H1 (cell line): ENCODE results near the gene CAMSAP1. TPM values are rescaled to one million over a fixed set of nuclear protein-coding genes. Genes with fewer than 3 reads are reported as not detected.

Source experiments
- CTCF ChIA-PET: fragments of 300-600 bp; sonication (Branson Sonifier 250); formaldehyde crosslinking; loops from one replicate; lab custom pipeline; 2021; ENCODE audit not compliant: partially characterized antibody; lab: Charles Lee
- POLR2A ChIA-PET: fragments of 300-600 bp; sonication (Branson Sonifier 250); formaldehyde crosslinking; loops from one replicate; lab custom pipeline; 2021; ENCODE audit warnings: inconsistent platforms; ENCODE audit not compliant: partially characterized antibody; lab: Charles Lee
- DNase-seq, 2 experiments: peaks; one replicate each; pipeline versions ENCODE4 v3.0.0 to v3.0.0-alpha.2; 2010 to 2022; ENCODE audit warnings: low spot score in 2 of 2, low read depth in 1 of 2, mixed read lengths in 1 of 2
- FAIRE-seq: peaks from 2 replicates; lab custom pipeline; 2011; peaks lifted over from hg19 to GRCh38; lab: Jason Lieb, UNC
- H2AFZ ChIP-seq: 2 replicates; pipeline ENCODE4 v1.8.1; 2012; ENCODE audit warnings: low read length, inconsistent platforms
- H2AK5ac ChIP-seq: 2 replicates; pipeline ENCODE4 v1.6.1; 2013; ENCODE audit warnings: low read depth, low read length
- H2BK120ac ChIP-seq: replicated peaks from 2 replicates; pipeline ENCODE3; 2013; ENCODE audit warnings: low read depth, low read length, inconsistent platforms
- H2BK12ac ChIP-seq: 2 replicates; pipeline ENCODE4 v1.6.1; 2013; ENCODE audit warnings: low read depth, low read length
- H2BK15ac ChIP-seq: 2 replicates; pipeline ENCODE4 v1.6.1; 2013; ENCODE audit warnings: low read length
- H2BK20ac ChIP-seq: 2 replicates; pipeline ENCODE4 v1.6.1; 2013; ENCODE audit warnings: low read length
- H2BK5ac ChIP-seq: 2 replicates; pipeline ENCODE4 v1.6.1; 2013; ENCODE audit warnings: low read depth, low read length
- H3K14ac ChIP-seq: 2 replicates; pipeline ENCODE4 v1.6.1; 2013; ENCODE audit warnings: inconsistent platforms; ENCODE audit not compliant: insufficient read length
- H3K18ac ChIP-seq: 2 replicates; pipeline ENCODE4 v1.6.1; 2013; ENCODE audit warnings: low read length; ENCODE audit errors: extremely low read depth
- H3K23ac ChIP-seq: 2 replicates; pipeline ENCODE4 v1.6.1; 2013; ENCODE audit warnings: inconsistent platforms; ENCODE audit not compliant: insufficient read length
- H3K23me2 ChIP-seq: 2 replicates; pipeline ENCODE4 v1.6.1; 2013; ENCODE audit warnings: low read depth, low read length
- H3K27ac ChIP-seq: 2 replicates; pipeline ENCODE4 v1.6.1; 2011; ENCODE audit warnings: low read depth, low read length, inconsistent platforms
- H3K27me3 ChIP-seq, 4 experiments: replicated peaks in 1 of 4; 1 replicate in 1 of 4; 2 replicates in 3 of 4; pipeline versions ENCODE4 v1.6.1 to v1.8.1; 2011 to 2013; ENCODE audit warnings: low read length in 3 of 4, mild to moderate bottlenecking in 3 of 4, inconsistent platforms in 2 of 4, mixed read lengths in 2 of 4, moderate library complexity in 1 of 4; ENCODE audit not compliant: control insufficient read depth in 3 of 4, insufficient read depth in 3 of 4; ENCODE audit errors: extremely low read depth in 1 of 4
- H3K36me3 ChIP-seq, 4 experiments: 2 replicates each; pipeline versions ENCODE4 v1.6.1 to v1.8.1; 2011 to 2013; ENCODE audit warnings: mild to moderate bottlenecking in 4 of 4, low read length in 3 of 4, moderate library complexity in 2 of 4, control low read depth in 1 of 4, inconsistent platforms in 1 of 4; ENCODE audit not compliant: insufficient read depth in 4 of 4, control insufficient read depth in 2 of 4
- H3K4ac ChIP-seq: replicated peaks from 2 replicates; pipeline ENCODE3; 2013; ENCODE audit warnings: low read length, low read depth, mixed read lengths, inconsistent platforms; ENCODE audit not compliant: insufficient read length
- H3K4me1 ChIP-seq, 4 experiments: replicated peaks in 1 of 4; 1 replicate in 1 of 4; 2 replicates in 3 of 4; pipeline versions ENCODE4 v1.6.1 to v1.8.1; 2011 to 2013; ENCODE audit warnings: low read length in 3 of 4, inconsistent platforms in 2 of 4, mixed read lengths in 1 of 4; ENCODE audit not compliant: insufficient read depth in 4 of 4, control insufficient read depth in 3 of 4
- H3K4me2 ChIP-seq, 2 experiments: 2 replicates each; pipeline versions ENCODE4 v1.6.1 to v1.8.1; 2011 to 2013; ENCODE audit warnings: low read depth in 2 of 2, low read length in 2 of 2, control low read depth in 1 of 2, inconsistent platforms in 1 of 2, mild to moderate bottlenecking in 1 of 2; ENCODE audit not compliant: insufficient read depth in 1 of 2
- H3K4me3 ChIP-seq, 4 experiments: fragments of 200-600, 300-600 bp in 1 of 4; sonication (generic), shearing (Covaris generic), sonication (Bioruptor Twin) in 1 of 4; 2 replicates each; pipeline versions ENCODE4 v1.5.1 to v1.8.1; 2011 to 2016; ENCODE audit warnings: low read length in 4 of 4, low read depth in 3 of 4, control low read depth in 2 of 4, inconsistent platforms in 2 of 4, mild to moderate bottlenecking in 2 of 4, mixed read lengths in 1 of 4, moderate library complexity in 1 of 4; ENCODE audit not compliant: insufficient read depth in 2 of 4; ENCODE audit errors: extremely low read depth in 1 of 4
- H3K56ac ChIP-seq: replicated peaks from 2 replicates; pipeline ENCODE3; 2013; ENCODE audit warnings: low read depth, mild to moderate bottlenecking, mixed read lengths, low read length, inconsistent platforms; ENCODE audit not compliant: insufficient read length
- H3K79me1 ChIP-seq: 2 replicates; pipeline ENCODE4 v1.6.1; 2013; ENCODE audit warnings: low read depth, low read length, control low read depth
- H3K79me2 ChIP-seq, 2 experiments: 2 replicates each; pipeline versions ENCODE4 v1.6.1 to v1.8.1; 2012 to 2013; ENCODE audit warnings: low read length in 2 of 2, mild to moderate bottlenecking in 2 of 2, inconsistent platforms in 1 of 2; ENCODE audit not compliant: insufficient read depth in 2 of 2, control insufficient read depth in 1 of 2
- H3K9ac ChIP-seq, 4 experiments: replicated peaks in 1 of 4; 1 replicate in 1 of 4; 2 replicates in 3 of 4; pipeline versions ENCODE4 v1.6.1 to v1.8.1; 2011 to 2013; ENCODE audit warnings: low read depth in 3 of 4, low read length in 3 of 4, control low read depth in 2 of 4, mild to moderate bottlenecking in 2 of 4, moderate library complexity in 2 of 4, inconsistent platforms in 1 of 4; ENCODE audit errors: extremely low read depth in 1 of 4
- H3K9me3 ChIP-seq, 2 experiments: 2 replicates each; pipeline versions ENCODE4 v1.6.1 to v1.8.1; 2012 to 2013; ENCODE audit warnings: mild to moderate bottlenecking in 2 of 2, moderate library complexity in 2 of 2, control low read depth in 1 of 2, inconsistent platforms in 1 of 2, low read depth in 1 of 2, low read length in 1 of 2, mixed read lengths in 1 of 2; ENCODE audit not compliant: insufficient read depth in 2 of 2
- H4K20me1 ChIP-seq, 2 experiments: replicated peaks in 1 of 2; 2 replicates each; pipeline versions ENCODE3 to v1.8.1; 2011 to 2013; ENCODE audit warnings: inconsistent platforms in 2 of 2, low read length in 2 of 2, mild to moderate bottlenecking in 1 of 2; ENCODE audit not compliant: insufficient read depth in 2 of 2, control insufficient read depth in 1 of 2
- H4K5ac ChIP-seq: 2 replicates; pipeline ENCODE4 v1.6.1; 2013; ENCODE audit warnings: low read length, low read depth, mixed read lengths, inconsistent platforms; ENCODE audit not compliant: insufficient read length
- H4K8ac ChIP-seq: 2 replicates; pipeline ENCODE4 v1.8.0; 2013; ENCODE audit warnings: mild to moderate bottlenecking, moderate library complexity, low read length, inconsistent platforms; ENCODE audit not compliant: insufficient read depth; ENCODE audit errors: extremely low read depth
- H4K91ac ChIP-seq: replicated peaks from 2 replicates; pipeline ENCODE3; 2013; ENCODE audit warnings: low read length, mixed read lengths, inconsistent platforms; ENCODE audit not compliant: insufficient read length
- BACH1 ChIP-seq: IDR thresholded peaks from 2 replicates; pipeline ENCODE4 v1.6.1; 2012; ENCODE audit warnings: low read length, improper control_type of control experiment
- HDAC2 ChIP-seq, 2 experiments: fragments of 300-600 bp in 1 of 2; sonication (generic) in 1 of 2; IDR thresholded peaks; 2 replicates each; pipeline ENCODE4 v1.6.1; 2011 to 2012; ENCODE audit warnings: low read depth in 2 of 2, low read length in 2 of 2, mild to moderate bottlenecking in 2 of 2, moderate library complexity in 2 of 2, borderline replicate concordance in 1 of 2, inconsistent platforms in 1 of 2
- KDM1A ChIP-seq: fragments of 200-600, 300-600 bp; sonication (generic); IDR thresholded peaks from 2 replicates; pipeline ENCODE4 v1.7.1; 2016; ENCODE audit warnings: mild to moderate bottlenecking, low read length, borderline replicate concordance
- RNF2 ChIP-seq: fragments of 200-900, 300-1000 bp; sonication (generic); IDR thresholded peaks from 2 replicates; pipeline ENCODE4 v1.7.1; 2016; ENCODE audit warnings: borderline replicate concordance, low read depth, mild to moderate bottlenecking, antibody characterized with exemption, low read length; ENCODE audit not compliant: poor library complexity, severe bottlenecking; ENCODE audit errors: missing control alignments
- SIN3A ChIP-seq, 2 experiments: IDR thresholded peaks in 1 of 2; conservative IDR thresholded peaks in 1 of 2; 2 replicates each; pipeline ENCODE4 v1.6.1; 2011 to 2012; ENCODE audit warnings: low read length in 2 of 2, improper control_type of control experiment in 1 of 2, low read depth in 1 of 2, mild to moderate bottlenecking in 1 of 2
- TAF1 ChIP-seq: IDR thresholded peaks from 2 replicates; pipeline ENCODE4 v1.6.1; 2011; ENCODE audit warnings: mild to moderate bottlenecking, low read depth, low read length
- WGBS, 2 experiments: shearing (Covaris generic) in 1 of 2; methylation state at CpG; one replicate each; pipeline versions ENCODE4 v1.1.6 to v1.1.7; 2013 to 2015; ENCODE audit warnings: low lambda C conversion rate in 2 of 2, mixed read lengths in 2 of 2, inconsistent platforms in 1 of 2, low coverage in 1 of 2, missing lambda C conversion rate in 1 of 2; ENCODE audit not compliant: insufficient replicate concordance in 2 of 2, insufficient coverage in 1 of 2, insufficient read length in 1 of 2; ENCODE audit errors: extremely low coverage in 1 of 2, missing lambda C conversion rate in 1 of 2; 5-methylcytosine and 5-hydroxymethylcytosine counted together
- polyA plus RNA-seq, 7 experiments: library from polyadenylated mRNA; depleted of rRNA in 3 of 7; stranded (reverse) in 5 of 7; unstranded in 2 of 7; fragments of >200 nt in 5 of 7; fragments of 200-250 nt in 2 of 7; gene quantifications; 1 replicate in 5 of 7; 2 replicates in 1 of 7; 4 replicates in 1 of 7; pipeline versions ENCODE4 v1.2.1 to v1.2.3, GENCODE V29; 2011 to 2013; ENCODE audit warnings: missing spikeins in 2 of 7, mixed read lengths in 2 of 7
- total RNA-seq: library from RNA; stranded (reverse); fragmentation: NEBNext Ultra II Directional; extraction: Animal tissue kit (Norgen Biotek cat#: 25700); gene quantifications from 2 replicates; pipeline ENCODE4 v1.2.1, GENCODE V29; 2021
- TF ChIP-seq, protein P1 (sequence below): IDR thresholded peaks from 2 replicates; pipeline ENCODE4 v1.6.1; 2011; ENCODE audit warnings: low read length, improper control_type of control experiment

CAMSAP1 gene
- total and polyA plus RNA-seq, 2 of the 8 experiments (the other 6 are each of a cell fraction or from before 2014, with no cell fraction given), result 13.4 to 44.0 TPM

GRCh38 chr9:135761845-135762168, 145.5 kb downstream of the CAMSAP1 start:
- Histone ChIP-seq H4K8ac (no peak overlapping the region), H3K79me1 (no peaks in the 10 kb centered on the region), H2AFZ (no peak overlapping the region), H3K4me3 (no peak overlapping the region), H3K9ac (no peak overlapping the region), H3K4me2 (no peak overlapping the region), H3K14ac (no peak overlapping the region), H3K79me2 (no peaks in the 10 kb centered on the region), H3K9me3 (peaks cover 4 to 12% of the 10 kb centered on the region in 2 experiments; a peak in 2 of 4 replicates), H2AK5ac (no peak overlapping the region), H2BK12ac (no peak overlapping the region), H3K27me3 (no peaks in the 10 kb centered on the region), H3K4me1 (no peaks in the 10 kb centered on the region), H4K91ac (no peak overlapping the region), H3K36me3 (no peaks in the 10 kb centered on the region), H3K27ac (no peak overlapping the region), H4K20me1 (no peaks in the 10 kb centered on the region), H4K5ac (no peak overlapping the region), H3K4ac (no peak overlapping the region), H2BK15ac (no peak overlapping the region), H2BK120ac (no peak overlapping the region), H3K56ac (no peak overlapping the region), H2BK20ac (no peak overlapping the region), H3K18ac (no peak overlapping the region), H3K23me2 (no peaks in the 10 kb centered on the region), H2BK5ac (no peak overlapping the region), H3K23ac (no peak overlapping the region)
- POLR2A ChIA-PET, result no interaction called here
- no peak for DNase-seq
- WGBS, 2 experiments, result 88% methylated on average over 16 of the region's 16 CpGs; no CpG with 5 or more reads in 1 of the 2 experiments
- no peak for FAIRE-seq
- TF ChIP-seq, protein P1, sequence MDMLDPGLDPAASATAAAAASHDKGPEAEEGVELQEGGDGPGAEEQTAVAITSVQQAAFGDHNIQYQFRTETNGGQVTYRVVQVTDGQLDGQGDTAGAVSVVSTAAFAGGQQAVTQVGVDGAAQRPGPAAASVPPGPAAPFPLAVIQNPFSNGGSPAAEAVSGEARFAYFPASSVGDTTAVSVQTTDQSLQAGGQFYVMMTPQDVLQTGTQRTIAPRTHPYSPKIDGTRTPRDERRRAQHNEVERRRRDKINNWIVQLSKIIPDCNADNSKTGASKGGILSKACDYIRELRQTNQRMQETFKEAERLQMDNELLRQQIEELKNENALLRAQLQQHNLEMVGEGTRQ, result no peak
- TF ChIP-seq BACH1, result no peak
- no peak for TF ChIP-seq TAF1
- TF ChIP-seq RNF2, result no peak
- no peak for TF ChIP-seq HDAC2 (IDR thresholded peaks at IDR 0.05; ENCODE audit: borderline replicate concordance in 1 of 2, low read depth in 2 of 2, low read length in 2 of 2)
- TF ChIP-seq SIN3A (conservative IDR thresholded peaks at IDR 0.05 in 1 of 2, IDR thresholded peaks at IDR 0.05 in 1 of 2; ENCODE audit: low read depth in 1 of 2, low read length in 2 of 2), result no peak
- no peak for TF ChIP-seq KDM1A
- CTCF ChIA-PET, result interaction anchor here (0.9 to 1.0 kb wide), 3 partner anchors 18 to 222 kb away, joined by 3 to 5 read pairs (median 3); no protein-coding TSS in a partner anchor
